Fibroblast of lung (primary cell): ENCODE measurements around the gene GAB2. TPM values are rescaled to one million over a fixed set of nuclear protein-coding genes. Genes with fewer than 3 reads are reported as not detected.

ENCODE experiments used
- DNase-seq, 2 donors: peaks; one replicate each; pipeline versions ENCODE4 v3.0.0 to v3.0.0-alpha.2; 2010; ENCODE audit warnings: low read depth in 2 of 2
- H2AFZ ChIP-seq: 2 replicates; pipeline ENCODE4 v1.5.1; 2012; ENCODE audit warnings: low read length, control low read depth, inconsistent platforms
- H3K27ac ChIP-seq: 2 replicates; pipeline ENCODE4 v1.5.1; 2011; ENCODE audit warnings: low read length, control low read depth; ENCODE audit not compliant: insufficient read depth
- H3K27me3 ChIP-seq: 2 replicates; pipeline ENCODE4 v1.5.1; 2011; ENCODE audit warnings: mild to moderate bottlenecking, low read length; ENCODE audit not compliant: control insufficient read depth, insufficient read depth
- H3K36me3 ChIP-seq: 2 replicates; pipeline ENCODE4 v1.5.1; 2011; ENCODE audit warnings: low read length; ENCODE audit not compliant: control insufficient read depth, insufficient read depth
- H3K4me1 ChIP-seq: 2 replicates; pipeline ENCODE4 v1.5.1; 2011; ENCODE audit warnings: low read length; ENCODE audit not compliant: control insufficient read depth, insufficient read depth; ENCODE audit errors: extremely low read depth
- H3K4me2 ChIP-seq: 2 replicates; pipeline ENCODE4 v1.5.1; 2011; ENCODE audit warnings: low read length, control low read depth; ENCODE audit not compliant: insufficient read depth; ENCODE audit errors: extremely low read depth
- H3K4me3 ChIP-seq, 4 experiments: fragments of 200-600 bp in 1 of 4; sonication (generic) in 1 of 4; replicated peaks in 1 of 4; 2 replicates each; pipeline ENCODE4 v1.5.1; 2011 to 2016; ENCODE audit warnings: low read length in 4 of 4, low read depth in 3 of 4, mild to moderate bottlenecking in 3 of 4, control low read depth in 2 of 4, inconsistent platforms in 1 of 4, mixed read lengths in 1 of 4; ENCODE audit not compliant: insufficient read depth in 1 of 4; ENCODE audit errors: control extremely low read depth in 1 of 4
- H3K79me2 ChIP-seq: 2 replicates; pipeline ENCODE4 v1.5.1; 2012; ENCODE audit warnings: mild to moderate bottlenecking, low read length, inconsistent platforms; ENCODE audit not compliant: control insufficient read depth, insufficient read depth
- H3K9ac ChIP-seq: 2 replicates; pipeline ENCODE4 v1.5.1; 2011; ENCODE audit warnings: mild to moderate bottlenecking, low read length, control low read depth; ENCODE audit not compliant: insufficient read depth
- H3K9me3 ChIP-seq: 2 replicates; pipeline ENCODE4 v1.5.1; 2012; ENCODE audit warnings: low read depth, low read length; ENCODE audit not compliant: control insufficient read depth, insufficient read depth
- H4K20me1 ChIP-seq: 2 replicates; pipeline ENCODE4 v1.5.1; 2011; ENCODE audit warnings: low read length; ENCODE audit not compliant: control insufficient read depth, insufficient read depth; ENCODE audit errors: extremely low read depth
- EZH2 ChIP-seq: IDR thresholded peaks from 2 replicates; pipeline ENCODE4 v1.5.1; 2012; ENCODE audit warnings: low read length, control low read depth, mild to moderate bottlenecking; ENCODE audit errors: missing control alignments
- polyA plus RNA-seq, 2 donors: library from polyadenylated mRNA; depleted of rRNA in 1 of 2; stranded (reverse) in 1 of 2; unstranded in 1 of 2; fragments of >200 nt; gene quantifications; 2 replicates each; pipeline ENCODE4 v1.2.1, GENCODE V29; 2011 to 2012; ENCODE audit warnings: missing spikeins in 1 of 2
- total RNA-seq: library from RNA; depleted of rRNA; stranded (reverse); fragments of >200 nt; gene quantifications from 2 replicates; pipeline ENCODE4 v1.2.1, GENCODE V29; 2014
- TF ChIP-seq, protein P1 (sequence below), 2 donors: IDR thresholded peaks in 1 of 2; conservative IDR thresholded peaks in 1 of 2; 1 replicate in 1 of 2; 2 replicates in 1 of 2; pipeline ENCODE4 v1.5.1; 2011 to 2012; ENCODE audit warnings: low read length in 2 of 2, control low read depth in 1 of 2, inconsistent platforms in 1 of 2, low read depth in 1 of 2, mild to moderate bottlenecking in 1 of 2

GAB2 gene
- total and polyA plus RNA-seq, 2 donors (not counting 1 experiment from before 2014, with no cell fraction given): 7.1 to 14.0 TPM

DNA sequence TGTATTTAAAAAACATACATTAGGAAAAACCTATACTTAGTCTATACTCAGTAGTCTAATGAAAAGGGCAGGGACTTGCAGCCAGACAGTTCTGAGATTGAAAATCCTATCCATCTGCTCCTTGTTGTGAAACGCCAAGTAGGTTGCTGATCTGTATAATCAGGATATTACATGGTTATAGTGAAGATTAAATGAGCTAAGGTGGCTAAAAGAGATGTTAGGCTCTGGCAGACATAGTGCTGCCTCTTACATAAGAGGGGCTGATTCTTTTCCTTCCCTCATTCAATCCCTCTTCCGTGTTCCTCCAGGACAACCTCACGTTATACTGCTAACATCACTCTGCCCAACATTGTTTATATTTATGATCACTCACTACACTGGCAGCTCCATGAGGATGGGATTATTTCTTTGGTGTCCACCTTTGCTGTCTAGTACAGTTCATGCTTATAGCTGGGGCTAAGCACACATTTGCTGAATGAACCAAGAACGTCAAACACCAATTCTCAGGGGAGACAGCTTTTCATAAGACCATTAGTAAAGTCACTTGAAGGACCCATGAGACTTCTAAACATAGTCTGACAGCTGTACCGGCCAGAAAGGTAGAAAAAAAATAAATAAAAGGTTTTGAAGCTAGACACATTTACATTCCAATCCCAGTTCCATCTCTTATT lies 46.3 kb downstream of the GAB2 start:
- no peak for DNase-seq
- no peak overlapping the region for H2AFZ ChIP-seq

DNA sequence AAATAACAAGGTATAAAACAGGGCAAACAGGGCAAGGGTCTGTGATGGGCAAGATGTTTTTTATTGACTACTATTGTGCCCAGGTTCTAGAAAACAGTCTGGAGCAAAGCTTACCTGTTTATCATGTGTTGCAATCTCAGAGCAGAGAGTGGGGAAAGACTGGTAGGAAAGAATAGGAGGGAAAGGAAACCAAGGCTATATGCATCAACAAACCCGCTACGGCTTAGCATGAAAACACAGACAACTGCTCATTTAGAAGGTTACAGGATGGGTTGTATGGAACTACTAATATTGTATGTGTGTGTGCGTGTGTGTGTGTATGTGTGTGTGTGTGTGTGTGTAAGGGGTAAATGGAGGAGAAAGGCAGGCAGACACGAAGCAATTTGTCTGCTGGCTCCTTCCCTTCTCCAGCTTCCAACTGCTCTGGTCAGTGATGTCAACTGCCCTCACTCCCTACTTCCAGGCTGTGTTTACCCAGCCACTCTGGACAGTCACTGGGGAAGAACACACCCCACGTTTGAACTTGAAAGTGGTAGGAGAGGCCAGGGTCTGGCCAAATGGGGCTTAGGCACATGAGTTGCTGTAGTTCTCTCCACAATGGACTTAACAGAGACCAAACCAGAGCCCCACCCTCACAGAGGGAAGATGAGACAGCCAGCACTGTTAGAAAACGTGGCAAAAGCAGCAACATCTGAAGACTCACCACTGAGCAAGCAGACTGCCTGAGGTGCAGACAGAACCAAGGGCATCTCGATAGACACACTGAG lies 47.0 kb downstream of the GAB2 start:
- H3K27me3 ChIP-seq: no peaks in the 10 kb centered on the region
- peak in 1 of 2 donors; percentile 14 for DNase-seq
- H3K36me3 ChIP-seq: no peaks in the 10 kb centered on the region
- peak overlapping the region; percentile 18 for H3K4me2 ChIP-seq
- no peaks in the 10 kb centered on the region for H3K9me3 ChIP-seq
- no peak overlapping the region for H3K9ac ChIP-seq
- H3K79me2 ChIP-seq: no peaks in the 10 kb centered on the region
- no peak overlapping the region for H3K27ac ChIP-seq
- no peak overlapping the region for H3K4me3 ChIP-seq
- TF ChIP-seq, protein P1, sequence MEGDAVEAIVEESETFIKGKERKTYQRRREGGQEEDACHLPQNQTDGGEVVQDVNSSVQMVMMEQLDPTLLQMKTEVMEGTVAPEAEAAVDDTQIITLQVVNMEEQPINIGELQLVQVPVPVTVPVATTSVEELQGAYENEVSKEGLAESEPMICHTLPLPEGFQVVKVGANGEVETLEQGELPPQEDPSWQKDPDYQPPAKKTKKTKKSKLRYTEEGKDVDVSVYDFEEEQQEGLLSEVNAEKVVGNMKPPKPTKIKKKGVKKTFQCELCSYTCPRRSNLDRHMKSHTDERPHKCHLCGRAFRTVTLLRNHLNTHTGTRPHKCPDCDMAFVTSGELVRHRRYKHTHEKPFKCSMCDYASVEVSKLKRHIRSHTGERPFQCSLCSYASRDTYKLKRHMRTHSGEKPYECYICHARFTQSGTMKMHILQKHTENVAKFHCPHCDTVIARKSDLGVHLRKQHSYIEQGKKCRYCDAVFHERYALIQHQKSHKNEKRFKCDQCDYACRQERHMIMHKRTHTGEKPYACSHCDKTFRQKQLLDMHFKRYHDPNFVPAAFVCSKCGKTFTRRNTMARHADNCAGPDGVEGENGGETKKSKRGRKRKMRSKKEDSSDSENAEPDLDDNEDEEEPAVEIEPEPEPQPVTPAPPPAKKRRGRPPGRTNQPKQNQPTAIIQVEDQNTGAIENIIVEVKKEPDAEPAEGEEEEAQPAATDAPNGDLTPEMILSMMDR (conservative IDR thresholded peaks at IDR 0.05 in 1 of 2, IDR thresholded peaks at IDR 0.05 in 1 of 2; ENCODE audit: low read depth in 1 of 2, low read length in 2 of 2): no peak
- no peak for TF ChIP-seq EZH2
- H3K4me1 ChIP-seq: no peaks in the 10 kb centered on the region
- H2AFZ ChIP-seq: peak overlapping the region; percentile 18
- H4K20me1 ChIP-seq: no peaks in the 10 kb centered on the region

More for the DNA sequence above, 46.3 kb downstream of the GAB2 start:
- H3K9ac ChIP-seq: no peak overlapping the region
- no peaks in the 10 kb centered on the region for H3K9me3 ChIP-seq
- H4K20me1 ChIP-seq: no peaks in the 10 kb centered on the region
- no peaks in the 10 kb centered on the region for H3K27me3 ChIP-seq
- TF ChIP-seq, protein P1 (conservative IDR thresholded peaks at IDR 0.05 in 1 of 2, IDR thresholded peaks at IDR 0.05 in 1 of 2; ENCODE audit: low read depth in 1 of 2, low read length in 2 of 2): no peak
- TF ChIP-seq EZH2: no peak
- no peaks in the 10 kb centered on the region for H3K79me2 ChIP-seq
- H3K4me1 ChIP-seq: no peaks in the 10 kb centered on the region
- no peak overlapping the region for H3K27ac ChIP-seq
- no peak overlapping the region for H3K4me3 ChIP-seq
- peak overlapping the region; percentile 19 for H3K4me2 ChIP-seq
- no peaks in the 10 kb centered on the region for H3K36me3 ChIP-seq

DNA sequence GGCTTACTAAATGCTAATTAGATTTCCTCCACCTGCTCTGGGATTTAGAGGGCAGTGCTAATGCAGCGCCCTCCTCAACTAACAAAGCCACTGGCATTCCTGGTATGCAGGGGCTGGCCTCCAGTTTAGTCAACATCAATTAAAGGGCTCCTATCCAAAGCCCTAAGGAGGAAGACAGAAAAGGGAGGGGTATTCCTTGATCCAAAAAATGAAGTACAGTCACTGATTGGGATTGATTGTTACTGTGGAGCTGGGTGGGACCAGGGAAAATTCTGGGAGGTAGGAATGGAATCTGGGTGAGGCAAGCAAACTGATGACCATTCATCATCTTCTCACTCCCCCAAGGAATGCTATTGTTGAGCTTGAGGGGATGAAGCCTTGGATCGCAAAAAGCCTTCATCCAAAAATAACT lies 52.2 kb downstream of the GAB2 start:
- H3K27ac ChIP-seq: no peak overlapping the region

More for the DNA sequence above, 52.2 kb downstream of the GAB2 start:
- Histone ChIP-seq H4K20me1 (no peaks in the 10 kb centered on the region), H3K4me2 (no peak overlapping the region), H3K36me3 (no peaks in the 10 kb centered on the region), H2AFZ (no peak overlapping the region), H3K4me1 (peaks cover 3% of the 10 kb centered on the region), H3K9me3 (no peaks in the 10 kb centered on the region), H3K9ac (no peak overlapping the region), H3K4me3 (no peak overlapping the region), H3K27me3 (no peaks in the 10 kb centered on the region), H3K79me2 (no peaks in the 10 kb centered on the region)
- TF ChIP-seq, protein P1 (conservative IDR thresholded peaks at IDR 0.05 in 1 of 2, IDR thresholded peaks at IDR 0.05 in 1 of 2; ENCODE audit: low read depth in 1 of 2, low read length in 2 of 2): no peak
- TF ChIP-seq EZH2: no peak
- DNase-seq: peak in 1 of 2 donors; percentile 87
